K562 (cell line): ENCODE data around the gene RPS28. TPM values are rescaled to one million over a fixed set of nuclear protein-coding genes. Genes with fewer than 3 reads are reported as not detected.
A peak's percentile ranks its signal among the peaks of the same experiment; 100 is the strongest.

ENCODE experiments used
- ARID2 ChIP-seq: fragments of 450-650 bp; IDR thresholded peaks from 2 replicates; pipeline ENCODE4 v1.6.1; 2017; ENCODE audit warnings: antibody characterized with exemption, mild to moderate bottlenecking
- BRCA1 ChIP-seq, 2 experiments: fragments of 450-650 bp in 1 of 2; sonication (generic) in 1 of 2; formaldehyde crosslinking in 1 of 2; IDR thresholded peaks; 2 replicates each; pipeline versions ENCODE4 v1.5.0 to v1.6.1; 2017 to 2020; ENCODE audit warnings: mild to moderate bottlenecking in 1 of 2, missing genetic modification reagents in 1 of 2
- DIDO1 ChIP-seq: fragments of 450-650 bp; IDR thresholded peaks from 2 replicates; pipeline ENCODE4 v1.6.1; 2016; ENCODE audit warnings: low read depth, missing biosample characterization, missing genetic modification characterization
- E4F1 ChIP-seq: fragments of 250-450 bp; sonication (Bioruptor Pico); IDR thresholded peaks from 2 replicates; pipeline ENCODE4 v1.5.0; 2021; ENCODE audit warnings: mild to moderate bottlenecking, borderline replicate concordance
- FOXK2 ChIP-seq, 2 experiments: fragments of 450-650 bp; IDR thresholded peaks in 1 of 2; conservative IDR thresholded peaks in 1 of 2; 2 replicates each; pipeline ENCODE4 v1.6.1; 2016; ENCODE audit warnings: low read depth in 2 of 2, mild to moderate bottlenecking in 1 of 2
- JUNB ChIP-seq: fragments of 450-650 bp; formaldehyde crosslinking; conservative IDR thresholded peaks from 2 replicates; pipeline ENCODE4 v1.4.0; 2020; ENCODE audit warnings: mild to moderate bottlenecking
- KDM5B ChIP-seq: fragments of 200-600 bp; sonication (generic); IDR thresholded peaks from 2 replicates; pipeline ENCODE4 v1.6.1; 2012; ENCODE audit warnings: low read depth, mild to moderate bottlenecking, moderate library complexity, low read length, control low read depth, inconsistent platforms; ENCODE audit not compliant: insufficient replicate concordance
- MEF2D ChIP-seq: conservative IDR thresholded peaks from 2 replicates; pipeline ENCODE4 v1.6.1; 2016; ENCODE audit warnings: low read depth, missing genetic modification characterization, missing compliant biosample characterization
- NFE2 ChIP-seq: IDR thresholded peaks from 2 replicates; pipeline ENCODE4 v1.6.1; 2014; ENCODE audit warnings: antibody characterized with exemption, low read depth
- NFIC ChIP-seq: fragments of 450-650 bp; IDR thresholded peaks from 2 replicates; pipeline ENCODE4 v1.6.1; 2017; ENCODE audit warnings: mild to moderate bottlenecking, inconsistent platforms
- NRF1 ChIP-seq, 2 experiments: fragments of 450-650 bp; IDR thresholded peaks in 1 of 2; conservative IDR thresholded peaks in 1 of 2; 2 replicates each; pipeline ENCODE4 v1.6.1; 2014; ENCODE audit warnings: mild to moderate bottlenecking in 2 of 2
- SAFB2 ChIP-seq: fragments of 200-400 bp; formaldehyde crosslinking; IDR thresholded peaks from 2 replicates; pipeline ENCODE4 v1.6.1; 2018; ENCODE audit warnings: borderline replicate concordance, low read length, low read depth, moderate library complexity; ENCODE audit not compliant: severe bottlenecking
- SIRT6 ChIP-seq: IDR thresholded peaks from one replicate; pipeline ENCODE4 v1.6.1; 2012; ENCODE audit warnings: low read depth, mild to moderate bottlenecking, control low read depth, inconsistent platforms, low read length, moderate library complexity
- SPI1 ChIP-seq: IDR thresholded peaks from 2 replicates; pipeline ENCODE4 v1.6.1; 2011; ENCODE audit warnings: low read depth, low read length, control low read depth, borderline replicate concordance
- ZNF696 ChIP-seq: fragments of 250-450 bp; sonication (Bioruptor Pico); conservative IDR thresholded peaks from 2 replicates; pipeline ENCODE4 v1.4.0; 2020; ENCODE audit warnings: mild to moderate bottlenecking, moderate library complexity
- ZNF79 ChIP-seq: fragments of 250-450 bp; sonication (Bioruptor Pico); IDR thresholded peaks from 2 replicates; pipeline ENCODE4 v1.4.0; 2020; ENCODE audit warnings: low read depth, mild to moderate bottlenecking, moderate library complexity
- polyA plus RNA-seq, 8 experiments: library from polyadenylated mRNA; depleted of rRNA in 4 of 8; stranded (reverse) in 5 of 8; unstranded in 3 of 8; fragments of >200 nt; fragmentation: Nextera tagmentation in 2 of 8; fragmentation: Illumina TruSeq in 1 of 8; extraction: Ambion mirVana in 2 of 8; extraction: Trizol in 1 of 8; gene quantifications; 2 replicates each; pipeline versions ENCODE4 v1.2.1 to v1.2.3, GENCODE V29; 2011 to 2014; ENCODE audit warnings: inconsistent platforms in 1 of 8, missing spikeins in 1 of 8
- total RNA-seq, 7 experiments: library from RNA; depleted of rRNA in 6 of 7; stranded (reverse); fragments of >200 nt in 6 of 7; fragmentation: Illumina TruSeq in 2 of 7; extraction: Trizol in 2 of 7; gene quantifications; 2 replicates each; pipeline versions ENCODE4 v1.2.1 to v1.2.3, GENCODE V29; 2011 to 2021; ENCODE audit warnings: low replicate concordance in 1 of 7
- TF ChIP-seq, protein P1 (sequence below): fragments of 450-650 bp; IDR thresholded peaks from 2 replicates; pipeline ENCODE4 v1.6.1; 2014; ENCODE audit warnings: low read depth, mild to moderate bottlenecking, moderate library complexity, borderline replicate concordance
- TF ChIP-seq, protein P2 (sequence below): fragments of 450-650 bp; conservative IDR thresholded peaks from 2 replicates; pipeline ENCODE4 v1.6.1; 2016; ENCODE audit warnings: missing genetic modification characterization, low read depth, mild to moderate bottlenecking, control low read depth, missing compliant biosample characterization

The RPS28 gene
- total and polyA plus RNA-seq, 9 of the 15 experiments (the other 6 are each of a cell fraction or from before 2014, with no cell fraction given), result 165 to 2,827 (median 1,303) TPM

DNA sequence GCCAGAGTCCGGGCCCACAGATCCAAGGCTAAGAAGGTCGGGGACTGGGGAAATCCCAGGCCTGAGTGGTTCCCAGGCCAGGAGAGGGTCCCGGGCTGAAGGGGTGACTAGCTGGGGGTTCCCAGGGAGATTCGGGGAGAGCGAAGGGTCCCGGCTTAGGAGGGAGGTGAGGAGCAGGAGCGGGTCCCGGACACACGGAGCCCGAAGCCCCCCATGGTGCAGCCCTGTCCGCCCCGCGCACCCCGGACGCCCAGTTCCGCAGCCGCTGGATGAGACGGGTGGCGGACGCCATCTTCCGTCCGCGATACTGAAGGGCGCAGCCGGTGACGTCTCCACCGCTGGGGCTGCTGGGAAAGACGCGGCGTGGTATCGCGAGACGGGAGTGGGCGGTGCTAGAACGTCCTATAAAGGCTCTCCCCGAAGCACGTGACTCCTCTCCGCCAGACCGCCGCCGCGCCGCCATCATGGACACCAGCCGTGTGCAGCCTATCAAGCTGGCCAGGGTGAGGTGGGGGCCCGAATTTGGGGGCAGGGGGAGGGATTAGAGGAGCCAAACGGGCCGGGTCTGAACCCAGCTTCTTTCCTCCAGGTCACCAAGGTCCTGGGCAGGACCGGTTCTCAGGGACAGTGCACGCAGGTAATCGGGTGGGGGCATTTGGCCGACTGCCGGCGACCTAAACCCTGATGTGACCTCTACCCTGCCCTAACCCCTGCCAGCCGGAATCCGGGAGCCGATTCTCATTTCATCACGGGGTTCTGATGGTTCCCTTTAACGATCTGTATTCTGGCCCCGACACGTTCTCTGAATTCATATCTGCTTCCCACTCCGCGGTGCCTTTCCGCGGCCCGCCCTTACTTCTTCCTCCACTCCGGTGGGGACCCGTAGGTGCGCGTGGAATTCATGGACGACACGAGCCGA is at the start of gene RPS28, which contains the start of gene NDUFA7 (continued):
- TF ChIP-seq E4F1 (CRISPR knock-in tag) (no peak), ZNF79 (CRISPR knock-in tag) (no peak), ARID2 (no peak), BRCA1 (IDR thresholded peaks at IDR 0.05) (no peak), BRCA1 (CRISPR knock-in tag; IDR thresholded peaks at IDR 0.05) (peak; percentile 11; the same call in 1 of the 2 replicates), DIDO1 (tag) (peak; percentile 72; the same call in 1 of the 2 replicates), NFE2 (no peak), SAFB2 (no peak), SIRT6 (no peak), SPI1 (no peak), FOXK2 (conservative IDR thresholded peaks at IDR 0.05 in 1 of 2, IDR thresholded peaks at IDR 0.05 in 1 of 2; ENCODE audit: low read depth in 2 of 2) (peak; percentile 60 to 66; a peak in 3 of 4 replicates), JUNB (CRISPR knock-in tag) (no peak), MEF2D (tag) (no peak), NRF1 (conservative IDR thresholded peaks at IDR 0.05 in 1 of 2, IDR thresholded peaks at IDR 0.05 in 1 of 2) (peak; percentile 48 to 62; a peak in 3 of 4 replicates), KDM5B (peak; percentile 89), ZNF696 (CRISPR knock-in tag) (no peak), NFIC (peak; percentile 75)
- TF ChIP-seq, protein P1, sequence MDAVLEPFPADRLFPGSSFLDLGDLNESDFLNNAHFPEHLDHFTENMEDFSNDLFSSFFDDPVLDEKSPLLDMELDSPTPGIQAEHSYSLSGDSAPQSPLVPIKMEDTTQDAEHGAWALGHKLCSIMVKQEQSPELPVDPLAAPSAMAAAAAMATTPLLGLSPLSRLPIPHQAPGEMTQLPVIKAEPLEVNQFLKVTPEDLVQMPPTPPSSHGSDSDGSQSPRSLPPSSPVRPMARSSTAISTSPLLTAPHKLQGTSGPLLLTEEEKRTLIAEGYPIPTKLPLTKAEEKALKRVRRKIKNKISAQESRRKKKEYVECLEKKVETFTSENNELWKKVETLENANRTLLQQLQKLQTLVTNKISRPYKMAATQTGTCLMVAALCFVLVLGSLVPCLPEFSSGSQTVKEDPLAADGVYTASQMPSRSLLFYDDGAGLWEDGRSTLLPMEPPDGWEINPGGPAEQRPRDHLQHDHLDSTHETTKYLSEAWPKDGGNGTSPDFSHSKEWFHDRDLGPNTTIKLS, result peak; percentile 90
- TF ChIP-seq, protein P2, sequence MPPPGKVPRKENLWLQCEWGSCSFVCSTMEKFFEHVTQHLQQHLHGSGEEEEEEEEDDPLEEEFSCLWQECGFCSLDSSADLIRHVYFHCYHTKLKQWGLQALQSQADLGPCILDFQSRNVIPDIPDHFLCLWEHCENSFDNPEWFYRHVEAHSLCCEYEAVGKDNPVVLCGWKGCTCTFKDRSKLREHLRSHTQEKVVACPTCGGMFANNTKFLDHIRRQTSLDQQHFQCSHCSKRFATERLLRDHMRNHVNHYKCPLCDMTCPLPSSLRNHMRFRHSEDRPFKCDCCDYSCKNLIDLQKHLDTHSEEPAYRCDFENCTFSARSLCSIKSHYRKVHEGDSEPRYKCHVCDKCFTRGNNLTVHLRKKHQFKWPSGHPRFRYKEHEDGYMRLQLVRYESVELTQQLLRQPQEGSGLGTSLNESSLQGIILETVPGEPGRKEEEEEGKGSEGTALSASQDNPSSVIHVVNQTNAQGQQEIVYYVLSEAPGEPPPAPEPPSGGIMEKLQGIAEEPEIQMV, result no peak
